ENCODE measurements around the gene LHFPL3.

The LHFPL3 gene

DNA sequence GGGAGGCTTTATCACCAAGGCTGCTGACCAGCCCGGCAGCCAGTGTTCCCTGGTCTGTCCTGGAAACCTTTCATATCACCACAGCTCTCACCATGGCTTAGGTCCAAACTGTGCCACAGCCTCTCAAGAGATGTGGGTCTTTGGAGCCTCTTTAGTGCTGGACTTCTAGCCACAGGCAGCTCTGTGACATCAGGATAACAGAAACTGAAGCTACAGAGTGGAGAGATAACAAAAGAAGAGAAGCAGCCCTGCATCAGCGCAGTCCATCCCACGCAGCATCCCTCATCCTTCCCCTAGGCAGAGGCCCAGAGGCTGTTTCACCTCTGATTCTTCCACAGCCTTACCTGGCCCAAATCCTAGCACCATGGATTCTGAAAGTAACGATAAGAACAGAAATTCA lies 497.7 kb downstream of the LHFPL3 start:
- in situ Hi-C loops (cut with MboI; ENCODE audit: low sequenced_read_pairs), result no loop called here

DNA sequence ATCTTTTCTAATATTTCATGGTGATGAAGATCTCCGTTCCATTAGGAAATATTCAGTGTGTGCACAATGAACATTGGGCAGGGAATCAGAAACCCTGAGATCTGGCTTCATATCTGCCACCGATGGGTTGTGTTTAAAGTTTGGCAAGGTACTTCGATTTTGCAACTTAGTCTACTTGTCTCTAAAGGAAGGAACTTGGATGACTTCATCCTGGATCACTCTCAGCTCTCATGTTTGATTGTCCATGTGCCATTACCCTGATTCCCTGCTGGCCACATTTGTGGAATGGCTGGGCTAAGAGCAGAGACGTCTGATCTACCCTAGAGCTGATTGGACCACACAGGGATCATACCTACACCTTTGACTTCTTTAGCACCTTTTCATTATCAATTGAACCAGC lies 508.6 kb downstream of the LHFPL3 start:
- in situ Hi-C loops (cut with MboI; ENCODE audit: low sequenced_read_pairs), result no loop called here

DNA sequence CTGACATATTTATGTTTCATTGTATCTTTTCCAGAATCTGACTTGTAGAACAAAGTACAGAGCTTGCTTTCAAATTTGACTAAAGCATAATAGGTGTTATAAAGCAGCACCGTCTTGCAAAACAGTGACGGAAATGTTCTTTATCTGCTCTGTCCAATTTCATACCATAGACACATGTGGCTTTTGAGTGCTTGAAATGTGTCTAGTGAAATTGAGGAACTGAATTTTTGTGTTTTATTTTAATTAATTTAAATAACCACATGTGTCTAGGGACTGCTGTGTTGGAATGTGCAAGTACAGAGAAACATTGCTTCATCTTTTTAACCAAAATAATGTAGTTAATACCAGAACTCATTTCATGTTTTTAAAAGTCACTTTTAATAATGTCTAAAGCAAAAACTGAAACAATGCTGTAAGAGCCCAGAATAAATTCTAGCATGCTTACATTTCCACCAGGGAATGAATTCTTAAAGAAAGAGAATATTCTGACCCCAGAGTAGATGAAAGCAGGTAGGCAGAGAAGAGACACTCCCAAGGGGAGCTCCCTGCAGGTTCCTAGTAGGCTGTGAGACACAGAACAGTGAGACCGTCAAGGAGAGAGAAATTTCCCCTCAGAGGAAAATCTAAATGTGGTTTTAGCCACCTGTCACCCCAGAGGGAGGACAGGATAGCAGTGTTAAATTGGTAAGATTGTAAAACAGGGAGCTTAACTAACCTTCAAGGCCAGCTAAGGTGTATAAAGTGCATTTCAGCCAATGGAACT lies 510.3 kb downstream of the LHFPL3 start:
- in situ Hi-C loops (cut with MboI; ENCODE audit: low sequenced_read_pairs), result no loop called here

DNA sequence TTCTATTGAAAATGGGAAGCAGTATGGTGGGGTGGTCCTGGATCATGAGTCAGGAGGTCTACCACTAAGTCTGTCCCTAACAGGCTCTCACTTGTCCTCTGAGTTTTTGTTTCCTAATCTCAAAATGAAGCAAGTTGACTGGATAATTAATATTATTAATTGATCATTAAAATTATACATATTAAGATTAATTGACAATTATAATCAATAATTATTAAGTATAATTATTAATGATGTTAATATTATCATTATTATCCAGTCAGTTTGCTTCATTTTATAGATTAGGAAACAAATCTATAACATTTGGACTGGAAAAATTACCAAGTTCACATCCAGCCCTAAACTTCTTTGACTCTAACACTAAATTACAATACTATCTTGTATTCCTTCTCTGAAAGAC lies 511.4 kb downstream of the LHFPL3 start:
- in situ Hi-C loops (cut with MboI; ENCODE audit: low sequenced_read_pairs), result no loop called here

DNA sequence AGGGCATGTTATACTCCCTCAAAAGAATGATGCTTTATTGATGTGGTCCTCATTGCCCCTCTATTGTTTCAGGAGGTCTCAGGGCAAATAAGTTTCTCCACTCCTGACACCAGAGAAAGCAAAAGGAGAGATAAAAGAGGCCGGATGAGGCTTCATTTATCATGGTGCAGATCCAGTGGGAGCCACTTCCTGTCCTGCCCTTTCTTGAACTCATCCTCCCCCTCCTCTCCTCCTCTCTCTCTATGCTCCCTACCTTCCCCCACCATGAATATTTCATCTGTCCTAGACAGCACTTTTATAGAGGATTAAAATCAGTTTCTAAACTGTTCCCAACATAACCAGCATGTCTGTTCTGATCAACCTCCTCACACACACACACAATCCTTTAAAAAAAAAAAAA lies 513.4 kb downstream of the LHFPL3 start:
- in situ Hi-C loops (cut with MboI; ENCODE audit: low sequenced_read_pairs), result no loop called here

DNA sequence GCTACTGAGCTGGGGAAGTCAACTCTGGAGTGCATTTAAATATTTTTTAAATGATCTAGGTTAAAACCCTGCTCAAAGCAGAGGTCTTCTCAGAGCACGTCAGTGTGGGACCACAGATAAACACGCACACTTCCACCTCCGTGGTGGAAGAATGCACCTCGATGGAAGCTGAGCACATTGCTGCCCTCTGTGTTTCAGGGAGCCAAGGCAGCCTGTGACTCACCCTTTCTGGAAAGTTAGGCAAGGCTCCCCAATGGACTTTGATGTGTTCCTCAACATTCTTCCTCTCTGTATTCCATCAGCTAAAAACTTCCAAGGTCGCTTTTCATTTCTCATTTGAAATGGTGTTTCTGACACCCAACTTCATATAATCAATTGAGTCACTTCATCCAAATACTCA lies 514.8 kb downstream of the LHFPL3 start:
- in situ Hi-C loops (cut with MboI; ENCODE audit: low sequenced_read_pairs), result no loop called here

DNA sequence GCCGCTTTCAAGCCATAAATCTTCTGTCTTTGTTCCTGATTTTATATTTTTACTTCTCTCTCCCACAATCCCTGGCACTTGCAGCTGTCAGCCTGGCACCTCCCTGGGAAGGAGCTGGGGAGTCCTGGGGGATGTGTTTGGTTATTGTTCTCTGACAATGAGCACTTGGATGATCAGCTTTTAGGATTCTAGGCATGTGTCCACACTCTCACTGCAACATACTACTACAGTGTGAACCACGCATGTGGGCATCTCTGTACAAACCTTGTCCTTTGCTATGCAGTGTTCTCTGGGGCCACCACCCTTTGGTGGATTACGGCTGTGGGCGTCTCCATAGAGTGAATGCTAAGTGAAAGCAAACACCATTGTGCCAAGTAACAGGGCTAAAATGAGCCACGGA lies 517.2 kb downstream of the LHFPL3 start:
- in situ Hi-C loops (cut with MboI; ENCODE audit: low sequenced_read_pairs), result no loop called here

DNA sequence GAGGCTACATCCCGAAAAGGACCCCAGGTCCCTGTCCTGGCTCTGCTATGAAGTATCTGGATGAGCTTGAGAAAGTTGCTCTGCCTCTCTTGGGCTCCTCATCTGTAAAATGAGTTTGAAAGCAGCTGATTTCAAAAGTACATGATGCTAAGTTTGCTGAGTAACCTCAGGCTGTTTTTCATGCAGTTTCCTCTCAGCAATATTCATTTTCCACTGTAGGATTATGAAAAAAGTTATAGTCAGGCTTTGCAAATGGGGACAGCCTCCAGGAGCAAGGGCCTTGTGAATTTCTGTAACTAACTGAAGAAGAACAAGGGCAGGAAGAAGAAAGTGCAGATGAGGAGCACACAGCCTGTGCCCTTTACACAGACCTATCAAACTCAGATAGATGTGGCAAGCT lies 518.3 kb downstream of the LHFPL3 start:
- in situ Hi-C loops (cut with MboI; ENCODE audit: low sequenced_read_pairs), result no loop called here

DNA sequence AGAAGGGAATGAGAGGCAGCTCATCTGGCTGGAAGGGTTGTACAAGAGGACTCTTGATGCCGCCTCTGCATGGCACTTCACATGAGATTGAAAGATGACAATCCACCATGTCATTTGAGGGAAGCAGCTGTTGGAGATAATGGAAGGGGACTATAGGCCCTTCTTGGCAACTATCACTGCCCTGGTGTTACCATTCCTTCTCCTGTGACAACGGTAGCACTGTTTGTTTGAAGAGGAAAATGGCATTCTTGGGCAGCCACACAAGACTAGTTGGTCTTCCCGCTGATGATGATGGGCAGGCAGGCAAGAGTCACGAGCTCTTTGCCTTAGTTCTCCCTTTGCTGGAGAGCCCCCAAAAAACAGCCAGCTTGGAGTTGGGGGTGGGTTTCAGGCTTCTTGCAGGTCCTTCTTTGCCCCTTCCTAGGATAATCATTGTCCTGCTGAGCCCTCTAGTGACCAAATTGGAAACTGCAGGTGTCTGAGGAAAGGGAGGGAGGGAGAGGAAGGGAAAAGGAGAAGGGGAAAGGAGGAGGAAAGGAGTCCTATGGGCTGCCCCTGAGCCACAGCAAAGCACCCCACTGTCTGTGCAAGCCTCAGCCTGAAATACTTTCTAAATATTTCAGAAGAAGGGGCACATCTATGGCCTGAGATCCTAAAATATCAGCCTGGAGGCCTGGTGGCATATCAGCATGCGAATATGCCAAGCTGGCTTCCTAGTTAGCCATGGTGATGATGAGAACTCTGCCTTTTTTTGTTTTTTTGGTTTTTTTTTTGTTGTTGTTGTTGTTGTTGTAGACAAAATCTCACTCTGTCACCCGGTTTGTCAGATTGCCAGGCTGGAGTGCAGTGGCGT lies 520.0 kb downstream of the LHFPL3 start:
- in situ Hi-C loops (cut with MboI; ENCODE audit: low sequenced_read_pairs), result no loop called here

DNA sequence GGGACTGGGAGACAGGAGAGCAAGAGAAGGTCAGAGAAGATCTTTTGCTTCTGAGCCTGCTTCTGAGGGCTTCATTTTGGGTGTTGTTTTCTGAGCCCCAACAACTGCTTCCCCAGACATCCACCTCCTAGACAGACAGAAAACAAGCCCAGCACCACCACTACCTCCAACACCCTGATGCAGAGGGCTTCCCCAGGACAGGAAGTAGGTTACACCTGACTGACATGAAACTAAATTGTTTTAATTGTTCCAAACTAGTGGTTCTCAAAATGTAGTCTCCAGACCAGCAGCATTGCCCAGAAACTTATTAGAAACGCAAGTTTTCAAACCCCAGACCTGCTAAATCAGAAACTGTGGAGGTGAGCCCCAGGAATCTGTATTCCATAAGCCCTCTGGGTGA lies 522.0 kb downstream of the LHFPL3 start:
- in situ Hi-C loops (cut with MboI; ENCODE audit: low sequenced_read_pairs), result no loop called here

DNA sequence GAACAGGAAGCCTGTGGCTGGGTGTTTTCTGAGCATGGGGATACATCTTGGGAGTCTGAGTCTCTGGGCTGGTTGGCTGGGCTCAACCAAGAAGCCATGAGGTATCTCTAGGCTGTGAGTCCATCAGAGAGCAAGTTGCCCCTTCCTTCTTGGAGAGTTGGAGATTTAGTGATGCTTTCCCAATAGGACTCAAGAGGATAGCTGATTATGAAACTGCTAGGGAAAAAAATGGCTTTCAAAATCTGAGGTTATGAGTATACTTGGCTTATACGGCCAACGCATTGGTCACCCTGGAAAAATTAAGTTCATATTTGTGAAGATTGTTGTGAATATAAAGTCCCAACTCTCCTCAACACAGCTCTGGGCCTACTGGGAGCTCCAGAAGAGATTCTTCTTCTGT lies 522.9 kb downstream of the LHFPL3 start:
- in situ Hi-C loops (cut with MboI; ENCODE audit: low sequenced_read_pairs), result no loop called here

DNA sequence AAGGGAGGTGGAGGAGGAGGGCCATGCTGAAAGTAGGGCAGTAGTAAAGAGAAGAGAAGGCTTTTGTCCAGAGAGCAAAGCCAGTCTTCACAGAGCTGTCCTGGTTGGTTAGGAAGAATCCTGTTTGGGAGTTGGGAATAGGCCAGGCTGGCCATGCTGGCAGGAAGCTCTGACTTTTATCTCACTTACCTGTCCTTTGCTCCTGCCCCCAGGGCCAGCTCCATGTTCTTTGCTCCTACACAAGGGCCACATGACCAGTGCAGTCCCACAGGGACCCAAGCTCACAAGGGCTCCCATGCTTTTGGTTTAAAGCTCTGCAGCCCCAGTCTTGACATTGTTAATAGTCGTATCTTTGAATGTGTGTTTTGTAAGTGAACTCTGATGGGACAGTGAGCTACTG lies 524.0 kb downstream of the LHFPL3 start:
- in situ Hi-C loops (cut with MboI; ENCODE audit: low sequenced_read_pairs), result no loop called here

DNA sequence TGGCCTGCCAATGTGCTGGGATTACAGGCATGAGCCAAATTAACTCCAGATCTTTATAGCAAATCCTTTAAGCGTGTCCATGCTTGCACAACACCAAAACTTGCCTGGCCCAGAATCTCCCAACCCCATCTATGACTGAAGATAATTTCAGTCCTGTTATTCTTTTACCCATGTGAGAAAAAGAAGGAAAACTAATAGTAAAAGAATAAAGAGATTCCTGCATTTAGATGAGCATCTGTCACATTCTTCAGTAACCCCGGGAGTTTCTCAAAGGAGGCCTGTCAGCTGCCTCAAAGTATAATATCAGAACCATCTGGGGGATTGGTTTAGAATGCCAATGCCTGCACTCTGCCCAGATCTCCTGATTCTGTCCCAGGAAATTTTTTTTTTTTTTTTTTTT lies 527.5 kb downstream of the LHFPL3 start:
- in situ Hi-C loops (cut with MboI; ENCODE audit: low sequenced_read_pairs), result no loop called here

DNA sequence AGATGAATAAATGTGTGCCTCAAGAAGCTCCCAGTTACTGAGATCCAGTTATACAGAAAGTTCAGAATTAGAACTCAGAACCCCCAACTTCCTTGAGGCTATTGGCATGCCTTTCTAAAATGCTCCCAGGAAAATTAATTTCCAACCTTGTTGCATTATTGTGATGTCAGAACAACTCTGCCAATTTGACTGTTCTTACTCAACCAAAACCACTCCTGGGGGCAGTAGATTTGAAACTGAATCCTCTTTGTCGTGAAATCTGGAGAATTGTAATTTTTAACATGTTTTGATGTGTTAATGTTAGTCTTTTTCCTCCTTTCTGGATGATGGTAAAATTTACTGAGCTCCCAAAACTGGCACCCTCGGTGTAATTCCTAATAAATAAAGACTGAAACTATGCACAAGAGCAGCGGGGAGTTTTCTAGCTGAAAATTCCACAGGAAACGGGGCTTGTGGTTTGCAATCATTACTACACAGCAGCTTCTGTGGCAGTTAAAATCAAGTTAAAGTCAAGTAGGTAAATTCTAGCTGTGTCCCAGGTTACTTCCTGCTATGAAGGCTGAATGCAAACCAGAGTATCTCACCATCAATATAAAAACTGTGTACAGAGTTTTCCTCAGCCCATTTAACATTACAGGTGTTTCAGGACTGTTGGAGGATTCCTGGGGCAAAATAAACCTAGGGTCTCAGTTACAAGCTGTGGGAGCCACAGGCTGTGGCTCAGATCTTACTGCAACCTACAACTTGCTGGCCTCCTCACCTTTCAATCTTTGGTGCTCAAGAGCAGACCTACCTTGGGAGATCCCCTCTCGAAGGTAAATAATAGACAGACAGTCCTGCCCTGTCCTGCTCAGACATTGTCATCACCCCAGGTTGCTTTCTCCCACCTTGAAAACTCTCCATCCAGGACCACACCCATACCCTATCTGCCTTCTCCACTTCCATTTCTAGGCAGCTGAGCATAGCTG lies 529.3 kb downstream of the LHFPL3 start:
- in situ Hi-C loops (cut with MboI; ENCODE audit: low sequenced_read_pairs), result no loop called here

DNA sequence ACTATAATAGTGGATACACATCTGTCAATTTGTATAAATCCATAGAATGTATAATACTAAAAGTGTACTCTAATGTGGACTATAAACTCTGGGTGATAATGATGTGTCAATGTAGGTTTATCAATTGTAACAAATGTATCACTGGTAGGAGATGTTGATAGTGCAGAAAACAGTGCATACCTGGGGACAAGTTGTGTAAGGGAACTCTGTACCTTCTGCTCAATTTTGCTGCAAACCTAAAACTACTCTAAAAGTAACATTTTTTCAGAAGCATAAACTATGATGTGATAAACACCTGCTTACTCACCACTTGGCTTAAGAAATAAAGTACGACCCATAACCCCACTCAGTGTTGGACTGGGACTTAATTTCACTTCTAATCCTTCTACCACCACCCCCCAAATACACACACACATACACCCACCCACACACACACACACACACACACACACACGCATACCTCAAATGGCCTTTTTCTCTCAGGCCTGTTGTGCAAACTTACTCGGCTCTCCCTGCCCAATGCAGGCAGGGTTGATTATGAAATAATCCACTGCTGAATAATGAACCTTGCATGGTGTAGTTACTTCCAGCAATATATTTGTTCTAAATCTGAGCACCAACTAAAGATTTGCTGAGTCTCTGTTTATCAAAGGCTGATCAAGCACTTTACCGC lies 531.5 kb downstream of the LHFPL3 start:
- in situ Hi-C loops (cut with MboI; ENCODE audit: low sequenced_read_pairs), result no loop called here

DNA sequence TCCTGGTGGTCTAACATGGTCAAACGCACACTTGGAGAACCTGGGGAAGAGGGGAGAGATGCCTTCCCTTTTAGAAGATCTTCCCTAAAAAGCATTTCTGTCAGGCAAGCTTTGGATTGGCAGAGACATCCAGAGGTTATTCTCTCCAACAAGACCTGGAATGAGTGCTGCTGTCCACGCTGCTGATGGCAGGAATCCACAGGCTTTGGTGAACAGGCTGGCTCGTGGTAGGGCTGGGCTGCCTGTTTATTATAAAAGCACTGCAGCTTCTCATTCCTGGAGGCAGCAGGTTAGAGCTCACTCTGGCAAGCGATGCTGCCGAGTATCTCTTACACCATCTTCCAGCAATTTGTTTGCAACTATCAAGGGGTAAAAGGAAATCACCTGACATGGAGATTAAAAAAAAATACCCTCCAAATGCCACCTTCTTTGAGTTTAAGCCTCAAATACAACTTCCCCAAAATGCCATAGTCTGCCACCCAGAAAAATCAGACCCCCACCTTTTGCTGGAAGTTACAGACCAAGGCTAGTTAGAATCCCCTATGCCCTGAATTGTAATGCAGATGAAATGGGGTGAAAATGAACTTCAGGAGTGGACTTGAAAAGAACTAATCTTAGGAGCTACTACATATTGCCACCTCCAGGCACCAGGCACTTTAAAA lies 533.5 kb downstream of the LHFPL3 start:
- in situ Hi-C loops (cut with MboI; ENCODE audit: low sequenced_read_pairs), result no loop called here

DNA sequence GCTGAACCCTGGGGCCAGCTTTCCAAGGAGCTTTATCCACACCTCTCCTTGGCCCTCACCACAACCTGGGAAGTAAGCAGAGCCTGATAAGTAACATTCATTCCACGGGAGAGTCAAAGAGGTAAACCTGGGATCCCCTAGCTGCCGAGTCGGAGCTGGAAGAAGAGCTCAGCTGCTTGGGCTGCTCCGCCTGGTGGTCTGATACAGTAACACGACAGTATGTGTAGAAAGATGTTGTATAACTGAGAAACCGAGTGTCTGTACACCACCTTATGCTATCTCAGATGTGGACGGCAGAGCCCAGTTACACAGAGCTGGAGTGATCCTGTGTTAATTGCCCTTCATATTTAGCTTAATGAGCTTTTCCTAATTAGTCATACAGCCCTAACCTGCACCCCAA lies 534.3 kb downstream of the LHFPL3 start:
- in situ Hi-C loops (cut with MboI; ENCODE audit: low sequenced_read_pairs), result no loop called here

DNA sequence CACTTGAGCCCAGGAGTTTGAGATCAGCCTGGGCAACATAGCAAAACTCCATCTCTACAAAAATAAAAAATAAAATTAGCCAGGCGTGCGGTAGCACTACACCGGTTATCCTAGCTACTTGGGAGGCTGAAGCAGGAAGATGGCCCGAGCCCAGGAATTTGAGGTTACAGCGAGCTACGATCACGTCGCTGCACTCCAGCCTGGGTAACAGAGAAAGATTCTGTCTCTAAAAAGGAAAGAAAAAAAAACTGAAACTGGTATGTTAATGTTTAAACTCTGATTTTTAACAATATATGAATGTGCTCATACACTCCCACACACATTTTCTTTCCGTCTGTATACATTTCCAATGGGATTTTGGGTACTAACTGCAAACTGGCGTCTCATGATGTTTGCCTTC lies 545.0 kb downstream of the LHFPL3 start:
- in situ Hi-C loops (cut with MboI; ENCODE audit: low sequenced_read_pairs), result no loop called here

DNA sequence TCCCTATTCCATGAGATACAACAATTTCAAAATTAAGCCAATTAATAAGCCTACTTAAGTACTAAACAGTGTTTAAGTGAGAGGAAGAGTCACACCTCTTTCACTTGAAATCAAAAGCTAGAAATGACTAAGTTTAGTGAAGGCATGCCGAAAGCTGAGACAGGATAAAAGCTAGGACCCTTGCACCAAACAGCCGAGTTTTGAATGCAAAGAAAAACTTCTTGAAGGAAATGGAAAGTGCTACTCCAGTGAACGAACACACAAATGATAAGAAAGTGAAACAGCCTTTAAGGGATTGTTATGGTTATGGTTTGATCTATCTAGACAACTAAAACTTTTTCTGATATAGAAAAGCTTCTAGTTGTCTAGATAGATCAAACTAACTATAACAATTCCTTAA lies 550.2 kb downstream of the LHFPL3 start:
- in situ Hi-C loops (cut with MboI; ENCODE audit: low sequenced_read_pairs), result no loop called here

DNA sequence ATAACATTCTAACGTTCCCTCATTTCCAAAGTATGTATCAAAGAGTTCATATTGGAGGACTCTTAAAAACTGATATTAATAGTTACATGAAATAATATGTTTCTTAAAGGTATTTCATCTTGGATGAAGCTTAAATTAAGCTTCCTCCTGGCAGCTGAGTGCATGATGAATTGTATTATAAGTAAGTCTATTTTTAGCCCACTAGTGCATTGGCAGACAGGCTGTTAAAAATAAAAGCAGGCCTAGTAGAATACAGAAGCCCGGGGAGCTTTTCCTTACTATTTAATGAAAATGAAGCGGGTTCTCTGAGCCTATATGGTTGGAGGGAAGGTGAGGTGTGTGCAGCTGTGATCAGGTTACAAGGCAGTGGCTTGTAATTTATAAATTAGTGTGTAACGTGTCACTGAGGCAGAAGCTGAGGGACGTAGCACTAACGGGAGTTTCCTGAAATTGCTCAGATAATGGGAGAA lies 554.9 kb downstream of the LHFPL3 start:
- in situ Hi-C loops (cut with MboI; ENCODE audit: low sequenced_read_pairs), result no loop called here
